Epithelial cell of esophagus (primary cell): ENCODE data around the gene GPR153.

Experiments used
- DNase-seq: peaks from one replicate; pipeline ENCODE4 v3.0.0; 2010; ENCODE audit warnings: low read depth
- H3K4me3 ChIP-seq: 2 replicates; pipeline ENCODE4 v1.5.1; 2011; ENCODE audit warnings: mild to moderate bottlenecking, low read length, control low read depth
- TF ChIP-seq, protein P1 (sequence below): IDR thresholded peaks from 2 replicates; pipeline ENCODE4 v1.5.1; 2011; ENCODE audit warnings: low read depth, mild to moderate bottlenecking, low read length, control low read depth, inconsistent platforms; ENCODE audit not compliant: insufficient read depth; ENCODE audit errors: missing control alignments

GPR153 gene

DNA sequence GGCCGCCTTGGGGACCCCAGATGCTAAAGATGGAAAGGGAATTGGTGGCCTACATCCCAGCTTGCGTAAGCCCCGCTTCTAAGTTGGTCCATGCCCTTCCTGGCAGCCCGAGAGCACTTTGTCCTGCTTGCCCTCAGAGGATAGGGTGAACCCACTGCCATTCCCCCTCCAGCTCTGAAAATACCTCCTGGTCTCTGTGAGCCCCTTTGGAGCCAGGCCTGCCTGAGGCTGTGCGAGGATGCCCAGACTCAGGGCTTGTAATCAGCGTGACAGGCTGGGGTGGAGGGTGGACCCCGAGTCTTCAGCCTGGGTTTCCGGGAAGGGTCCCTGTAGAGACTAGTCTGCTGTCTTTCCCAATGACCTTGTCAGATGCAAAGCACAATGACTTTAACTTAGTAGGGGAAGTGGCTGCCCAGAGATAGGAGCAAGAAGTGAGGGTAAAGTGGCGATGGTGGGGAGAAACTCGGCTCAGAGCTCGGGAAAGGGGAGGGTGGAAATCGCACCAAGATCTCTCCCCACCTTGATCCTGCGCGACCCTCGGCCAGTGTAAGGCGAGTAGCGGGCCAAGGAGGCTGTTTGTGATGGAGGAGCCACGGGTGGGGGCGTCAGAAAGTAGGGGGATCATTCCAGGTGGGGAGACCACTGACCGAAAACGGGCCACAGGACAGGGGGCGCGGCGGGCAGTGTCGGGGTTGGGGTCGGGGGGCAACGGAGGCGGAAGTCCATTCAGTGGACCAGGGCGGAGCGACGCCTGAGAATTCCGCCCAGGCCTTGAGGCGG lies 19.6 kb downstream of the GPR153 start:
- no peak overlapping the region for H3K4me3 ChIP-seq
- TF ChIP-seq, protein P1, sequence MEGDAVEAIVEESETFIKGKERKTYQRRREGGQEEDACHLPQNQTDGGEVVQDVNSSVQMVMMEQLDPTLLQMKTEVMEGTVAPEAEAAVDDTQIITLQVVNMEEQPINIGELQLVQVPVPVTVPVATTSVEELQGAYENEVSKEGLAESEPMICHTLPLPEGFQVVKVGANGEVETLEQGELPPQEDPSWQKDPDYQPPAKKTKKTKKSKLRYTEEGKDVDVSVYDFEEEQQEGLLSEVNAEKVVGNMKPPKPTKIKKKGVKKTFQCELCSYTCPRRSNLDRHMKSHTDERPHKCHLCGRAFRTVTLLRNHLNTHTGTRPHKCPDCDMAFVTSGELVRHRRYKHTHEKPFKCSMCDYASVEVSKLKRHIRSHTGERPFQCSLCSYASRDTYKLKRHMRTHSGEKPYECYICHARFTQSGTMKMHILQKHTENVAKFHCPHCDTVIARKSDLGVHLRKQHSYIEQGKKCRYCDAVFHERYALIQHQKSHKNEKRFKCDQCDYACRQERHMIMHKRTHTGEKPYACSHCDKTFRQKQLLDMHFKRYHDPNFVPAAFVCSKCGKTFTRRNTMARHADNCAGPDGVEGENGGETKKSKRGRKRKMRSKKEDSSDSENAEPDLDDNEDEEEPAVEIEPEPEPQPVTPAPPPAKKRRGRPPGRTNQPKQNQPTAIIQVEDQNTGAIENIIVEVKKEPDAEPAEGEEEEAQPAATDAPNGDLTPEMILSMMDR = no peak

DNA sequence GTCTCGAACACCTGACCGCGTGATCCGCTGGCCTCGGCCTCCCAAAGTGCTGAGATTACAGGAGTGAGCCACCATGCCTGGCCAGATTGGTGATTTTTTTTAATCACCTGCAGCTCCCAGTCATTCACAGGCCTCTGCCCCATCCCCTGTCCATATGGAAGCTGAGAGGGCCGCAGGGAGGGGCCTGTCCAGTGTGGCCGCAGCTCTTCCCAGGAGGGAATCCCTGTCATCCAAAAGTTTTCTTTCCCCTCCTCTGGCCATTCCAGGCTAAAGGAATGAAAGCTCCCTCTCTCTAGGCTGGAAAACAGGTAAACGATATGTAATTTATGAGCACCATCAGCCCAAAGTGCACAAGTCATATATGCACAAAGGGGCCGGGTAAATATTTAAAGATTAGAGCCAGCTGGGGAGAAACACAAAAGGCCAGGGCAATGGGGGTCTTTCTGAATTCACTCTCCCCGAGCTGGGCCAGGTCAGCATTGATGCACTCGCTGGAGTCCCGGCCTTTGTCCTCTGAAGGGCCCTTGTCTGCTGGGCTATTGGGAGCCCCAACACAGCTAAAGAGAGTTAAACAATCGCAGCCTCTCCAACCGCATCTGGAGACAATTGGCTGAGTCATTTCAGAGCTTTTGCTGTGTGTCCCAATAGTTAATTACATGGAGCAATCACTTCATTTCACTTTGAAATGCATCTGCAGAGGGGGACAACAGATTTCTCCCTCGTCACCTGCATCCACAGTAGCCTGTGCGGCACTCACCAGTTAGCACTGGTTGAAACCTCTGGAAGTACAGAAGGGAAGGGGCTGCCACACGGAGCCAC lies 20.7 kb downstream of the GPR153 start:
- H3K4me3 ChIP-seq = no peak overlapping the region
- TF ChIP-seq, protein P1 = no peak
- peak; percentile 65 for DNase-seq

More for the DNA sequence above, 19.6 kb downstream of the GPR153 start:
- no peak for DNase-seq

DNA sequence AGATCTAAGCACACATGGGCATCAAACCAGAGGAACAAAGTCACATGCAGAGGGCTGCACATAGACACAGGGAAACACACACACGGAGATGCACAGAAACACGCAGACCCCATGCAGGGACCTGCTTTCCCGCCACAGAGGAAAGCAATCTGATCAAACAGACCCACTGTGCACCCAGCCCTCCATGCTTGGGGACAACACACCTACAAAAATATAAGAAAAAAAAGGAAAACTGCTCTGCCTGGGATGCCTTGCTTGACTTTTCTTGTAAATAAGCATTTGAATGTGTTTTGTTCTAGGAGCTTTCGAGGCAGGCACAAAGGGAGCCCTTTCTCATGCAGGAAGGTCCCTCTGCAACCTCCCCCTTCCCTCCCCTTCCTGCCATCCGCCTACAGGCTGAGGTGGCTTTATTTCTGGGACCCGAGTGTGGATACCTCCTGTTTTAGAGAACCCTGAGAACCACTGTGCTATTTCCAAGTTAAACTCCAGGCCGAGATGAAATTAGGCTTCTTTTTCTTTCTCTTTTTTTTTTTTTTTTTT lies 21.6 kb downstream of the GPR153 start:
- no peak for DNase-seq
- no peak overlapping the region for H3K4me3 ChIP-seq
- TF ChIP-seq, protein P1 = no peak

DNA sequence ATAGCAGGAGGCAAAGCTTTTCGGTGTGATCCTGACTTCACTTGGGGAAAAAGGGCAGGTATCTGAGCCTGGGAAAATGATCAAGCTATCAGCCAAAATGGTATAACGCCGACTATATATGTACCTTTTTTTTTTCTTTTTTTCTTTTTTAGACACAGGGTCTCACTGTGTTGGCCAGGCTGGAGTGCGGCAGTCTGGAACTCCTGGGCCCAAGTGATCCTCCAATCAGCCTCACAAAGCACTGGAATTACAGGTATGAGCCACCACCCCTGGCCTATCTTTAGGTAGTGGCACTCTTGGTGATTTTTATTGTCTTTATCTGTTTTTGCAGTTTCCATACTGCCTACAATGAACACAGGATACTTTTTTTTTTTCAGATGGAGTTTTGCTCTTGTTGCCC lies 23.8 kb downstream of the GPR153 start:
- H3K4me3 ChIP-seq = no peak overlapping the region
- TF ChIP-seq, protein P1 = no peak
- no peak for DNase-seq

DNA sequence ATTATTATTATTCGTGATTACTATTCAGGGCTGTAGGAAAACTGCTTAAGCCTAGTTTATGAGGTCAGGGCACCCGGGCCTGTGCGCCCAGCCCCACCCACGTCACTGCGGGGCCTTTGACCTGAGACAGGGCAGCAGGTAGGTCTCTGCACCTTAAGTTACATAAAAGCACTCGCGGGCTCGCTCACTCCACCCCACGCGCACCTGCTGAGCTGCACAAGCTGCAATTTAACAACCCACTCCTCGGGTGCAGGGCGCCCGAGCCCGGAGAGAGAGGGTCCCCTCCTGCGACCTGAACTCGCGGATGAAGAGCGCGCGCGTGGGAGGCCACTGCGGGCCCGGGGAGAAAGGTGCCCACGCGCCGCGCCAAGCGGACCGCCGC lies 25.6 kb downstream of the GPR153 start:
- TF ChIP-seq, protein P1 = no peak
- H3K4me3 ChIP-seq = peak overlapping the region; percentile 73
- no peak for DNase-seq

DNA sequence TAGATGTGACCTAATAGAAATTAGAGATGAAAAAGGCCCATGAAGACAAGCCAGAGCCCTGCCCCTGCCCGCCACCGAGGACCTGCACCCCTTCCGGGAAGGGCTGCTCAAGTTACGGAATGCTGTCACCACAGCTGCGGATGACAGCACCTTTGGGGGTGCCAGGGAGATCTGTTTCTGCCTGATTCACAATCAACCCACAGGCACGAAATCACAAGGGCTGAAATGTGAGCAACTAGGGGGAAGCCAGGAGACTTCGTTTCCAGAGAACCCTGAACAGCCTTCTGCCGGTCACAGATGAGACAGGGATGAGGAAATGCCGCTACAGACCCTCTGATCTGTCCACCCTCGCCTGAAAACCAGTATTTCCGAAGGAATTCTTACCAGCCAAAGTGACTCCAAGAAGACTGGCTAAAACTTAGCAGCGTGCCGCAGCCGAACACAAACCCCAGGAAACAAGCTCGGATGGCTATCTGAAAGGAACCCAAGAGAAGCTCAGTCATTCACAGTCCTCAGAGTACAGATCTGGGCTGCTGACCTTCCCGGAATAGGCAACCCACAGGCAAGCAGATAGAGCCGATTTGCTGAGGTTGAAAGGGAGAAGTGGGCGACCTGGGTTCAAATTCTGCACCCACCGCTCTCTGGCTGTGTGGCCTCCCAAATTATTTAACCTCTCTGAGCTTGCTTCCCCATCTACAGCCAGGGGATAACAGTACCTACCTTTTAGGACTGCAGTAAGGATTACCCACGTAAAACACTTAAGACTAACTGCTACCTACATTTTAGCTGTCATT lies 26.2 kb downstream of the GPR153 start:
- TF ChIP-seq, protein P1 = no peak
- peak; percentile 36 for DNase-seq

More for the DNA sequence above, 26.2 kb downstream of the GPR153 start:
- H3K4me3 ChIP-seq = peak overlapping the region; percentile 73
